CD4-positive, CD25-positive, alpha-beta regulatory T cell (primary cell): ENCODE results near the gene SERPINA10. TPM values are rescaled to one million over a fixed set of nuclear protein-coding genes. Genes with fewer than 3 reads are reported as not detected.
"Not testable (repeated sequence)": the region's sequence is repeated elsewhere in the genome, so short reads cannot be mapped to it uniquely, and the experiment has no call there.

Experiments used
- ATAC-seq, 2 donors: fragments of 150-1000 bp; cut with Tn5 transposase; one replicate each; pipeline ENCODE4 v1.10.0; 2021; ENCODE audit warnings: low read depth in 2 of 2, moderate number of reproducible peaks in 2 of 2, moderate library complexity in 1 of 2
- DNase-seq, 3 donors: peaks; one replicate each; pipeline versions ENCODE4 v3.0.0 to v3.0.0-alpha.2; 2012 to 2022; ENCODE audit warnings: mixed read lengths in 1 of 3
- H3K27ac ChIP-seq: one replicate; pipeline ENCODE4 v1.7.0; 2013; ENCODE audit warnings: mild to moderate bottlenecking, low read length; ENCODE audit not compliant: insufficient read depth, poor library complexity, severe bottlenecking
- H3K27me3 ChIP-seq: one replicate; pipeline ENCODE4 v1.7.0; 2013; ENCODE audit warnings: low read length; ENCODE audit not compliant: control insufficient read depth, insufficient read depth
- H3K36me3 ChIP-seq: one replicate; pipeline ENCODE4 v1.7.0; 2013; ENCODE audit warnings: mild to moderate bottlenecking, low read length, moderate library complexity; ENCODE audit not compliant: control insufficient read depth, insufficient read depth
- H3K4me1 ChIP-seq: 2 replicates; pipeline ENCODE4 v1.7.0; 2013; ENCODE audit warnings: mild to moderate bottlenecking, low read length; ENCODE audit not compliant: insufficient read depth, control insufficient read depth, poor library complexity, severe bottlenecking
- H3K4me3 ChIP-seq: one replicate; pipeline ENCODE4 v1.7.0; 2013; ENCODE audit warnings: low read depth, mild to moderate bottlenecking, low read length, moderate library complexity
- H3K9me3 ChIP-seq, 2 experiments: 1 replicate in 1 of 2; 2 replicates in 1 of 2; pipeline ENCODE4 v1.7.0; 2013; ENCODE audit warnings: low read length in 2 of 2, mild to moderate bottlenecking in 1 of 2, moderate library complexity in 1 of 2; ENCODE audit not compliant: control insufficient read depth in 2 of 2
- H3K27ac Mint-ChIP-seq, 3 donors: one replicate each; pipeline ENCODE4 v1.8.0; 2020 to 2022; ENCODE audit warnings: mild to moderate bottlenecking in 3 of 3, mixed read lengths in 3 of 3, moderate library complexity in 2 of 3
- H3K27me3 Mint-ChIP-seq: one replicate; pipeline ENCODE4 v1.8.0; 2022; ENCODE audit warnings: mild to moderate bottlenecking, mixed read lengths
- H3K36me3 Mint-ChIP-seq: one replicate; pipeline ENCODE4 v1.8.0; 2020; ENCODE audit warnings: mixed read lengths
- H3K4me1 Mint-ChIP-seq, 4 donors: one replicate each; pipeline ENCODE4 v1.8.0; 2020 to 2022; ENCODE audit warnings: mixed read lengths in 4 of 4, mild to moderate bottlenecking in 1 of 4
- H3K4me3 Mint-ChIP-seq, 4 donors: one replicate each; pipeline ENCODE4 v1.8.0; 2020 to 2022; ENCODE audit warnings: mild to moderate bottlenecking in 4 of 4, mixed read lengths in 4 of 4, moderate library complexity in 3 of 4
- H3K9me3 Mint-ChIP-seq, 7 donors: one replicate each; pipeline ENCODE4 v1.8.0; 2020 to 2022; ENCODE audit warnings: mixed read lengths in 7 of 7, mild to moderate bottlenecking in 3 of 7, moderate library complexity in 2 of 7
- polyA plus RNA-seq, 4 donors: library from polyadenylated mRNA; unstranded; fragments of 300-500 nt; fragmentation: Illumina TruSeq; gene quantifications; one replicate each; pipeline ENCODE4 v1.2.3, GENCODE V29; 2021
- total RNA-seq: library from RNA; stranded (reverse); gene quantifications from one replicate; pipeline ENCODE4 v1.2.3, GENCODE V29; 2022

SERPINA10 gene
- total and polyA plus RNA-seq, 5 donors from 2014 or later: not detected

DNA sequence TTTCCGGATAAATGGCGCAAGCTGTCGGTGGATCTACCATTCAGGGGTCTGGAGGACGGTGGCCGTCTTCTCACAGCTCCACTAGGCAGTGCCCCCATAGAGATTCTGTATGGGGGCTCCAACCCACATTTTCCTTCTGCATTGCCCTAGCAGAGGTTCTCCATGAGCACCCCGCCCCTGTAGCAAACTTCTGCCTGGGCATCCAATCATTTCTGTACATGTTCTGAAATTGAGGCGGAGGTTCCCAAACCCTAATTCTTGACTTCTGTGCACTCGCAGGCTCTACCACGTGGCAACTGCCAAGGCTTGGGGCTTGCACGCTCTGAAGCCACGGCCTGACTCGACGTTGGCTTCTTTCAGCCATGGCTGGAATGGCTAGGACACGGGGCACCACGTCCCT, 5.1 kb upstream of the SERPINA10 start:
- Histone ChIP-seq H3K4me3 (no peak overlapping the region), H3K27ac (no peak overlapping the region), H3K27me3 (no peaks in the 10 kb centered on the region), H3K9me3 (no peaks in the 10 kb centered on the region), H3K36me3 (no peaks in the 10 kb centered on the region), H3K4me1 (no peaks in the 10 kb centered on the region)
- peaks cover 4% of the 10 kb centered on the region for H3K27me3 Mint-ChIP-seq
- H3K4me3 Mint-ChIP-seq: no peak overlapping the region
- no peak for ATAC-seq
- no peak for DNase-seq
- H3K36me3 Mint-ChIP-seq: no peaks in the 10 kb centered on the region
- H3K4me1 Mint-ChIP-seq: no peaks in the 10 kb centered on the region
- peaks cover 0 to 3% (median 0%) of the 10 kb centered on the region in 7 donors for H3K9me3 Mint-ChIP-seq
- no peak overlapping the region for H3K27ac Mint-ChIP-seq

DNA sequence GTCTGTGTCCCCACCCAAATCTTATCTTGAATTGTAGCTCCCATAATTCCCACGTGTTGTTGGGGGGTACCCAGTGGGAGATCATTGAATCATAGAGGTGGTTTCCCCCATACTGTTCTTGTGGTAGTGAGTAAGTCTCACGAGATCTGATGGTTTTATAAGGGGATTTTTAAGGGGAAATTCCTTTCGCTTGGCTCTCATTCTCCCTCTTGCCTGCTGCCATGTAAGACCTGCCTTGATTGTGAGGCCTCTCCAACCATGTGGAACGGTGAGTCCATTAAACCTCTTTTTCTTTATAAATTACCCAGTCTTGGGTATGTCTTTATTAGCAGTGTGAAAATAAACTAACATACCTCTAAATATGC, 3.1 kb upstream of the SERPINA10 start:
- H3K36me3 ChIP-seq, H3K27ac Mint-ChIP-seq, H3K9me3 Mint-ChIP-seq: not testable (repeated sequence)

DNA sequence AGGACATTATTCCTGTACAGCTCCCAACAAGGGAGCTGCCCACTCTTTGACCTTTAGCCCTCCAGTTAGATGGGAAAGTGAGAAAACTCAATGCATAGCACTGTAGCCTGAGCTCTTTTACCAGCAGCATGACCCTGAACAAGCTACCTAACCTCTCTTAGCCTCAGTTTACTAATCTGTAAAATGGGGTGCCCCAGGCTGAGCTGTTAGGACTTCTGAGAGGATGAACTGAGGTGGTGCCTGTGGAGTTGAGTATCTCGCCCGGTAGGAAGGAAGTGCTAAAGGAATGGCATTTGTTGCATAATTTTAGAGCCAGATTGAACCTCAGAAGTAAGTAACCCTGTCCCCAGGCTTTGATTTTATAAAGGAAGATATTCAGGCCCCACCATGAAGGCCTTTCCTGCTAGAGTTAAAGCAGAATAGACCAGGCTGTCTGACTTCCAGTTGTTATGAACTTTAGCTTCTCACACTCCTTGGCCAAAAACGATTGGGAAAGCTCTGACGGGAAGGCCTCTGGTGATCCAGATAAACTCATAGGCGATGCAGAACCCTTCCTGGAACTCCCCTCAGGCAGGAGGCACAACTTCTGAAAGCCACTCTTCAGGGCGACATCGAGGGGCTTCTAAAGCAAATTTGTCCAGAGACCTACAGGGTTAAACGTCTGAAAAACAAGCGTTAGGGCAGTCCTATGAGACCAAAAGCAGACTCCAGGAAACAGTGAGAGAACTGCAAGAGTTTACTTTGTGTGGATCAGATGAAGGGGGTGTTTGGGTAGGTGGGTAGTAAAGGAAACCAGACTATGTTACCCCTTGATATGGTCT, 2.5 kb upstream of the SERPINA10 start:
- ATAC-seq: no peak

More for the DNA sequence above, 3.1 kb upstream of the SERPINA10 start:
- H3K36me3 Mint-ChIP-seq, H3K27ac ChIP-seq, H3K27me3 Mint-ChIP-seq, H3K27me3 ChIP-seq, H3K4me3 ChIP-seq, H3K4me1 Mint-ChIP-seq, H3K4me3 Mint-ChIP-seq, DNase-seq, H3K4me1 ChIP-seq, ATAC-seq, H3K9me3 ChIP-seq: not testable (repeated sequence)

DNA sequence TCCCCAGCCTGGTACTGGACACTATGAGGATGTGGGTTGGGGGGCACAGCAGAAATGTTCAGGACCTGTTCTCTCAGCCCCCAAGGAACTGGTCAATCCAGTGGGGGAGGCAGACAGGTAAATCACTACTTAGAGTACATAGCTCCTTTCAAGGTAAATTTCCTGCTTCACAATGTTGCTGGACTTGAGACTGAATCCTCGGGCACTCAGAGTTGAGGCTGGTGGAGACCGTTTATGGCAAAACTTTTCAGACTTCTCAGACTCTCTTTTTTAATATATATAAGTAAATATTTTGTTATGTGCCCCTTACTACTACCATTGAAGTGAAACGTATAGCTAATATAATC, 483 bp upstream of the SERPINA10 start:
- Mint-ChIP-seq H3K9me3 (peaks cover 0 to 2% (median 0%) of the 10 kb centered on the region in 7 donors), H3K36me3 (no peaks in the 10 kb centered on the region), H3K27me3 (peaks cover 9% of the 10 kb centered on the region), H3K4me1 (no peaks in the 10 kb centered on the region), H3K4me3 (no peak overlapping the region), H3K27ac (no peak overlapping the region)
- Histone ChIP-seq H3K4me3 (no peak overlapping the region), H3K27me3 (no peaks in the 10 kb centered on the region), H3K27ac (no peak overlapping the region), H3K9me3 (no peaks in the 10 kb centered on the region), H3K4me1 (no peaks in the 10 kb centered on the region), H3K36me3 (no peaks in the 10 kb centered on the region)
- ATAC-seq (no peak), DNase-seq (no peak)

More for the DNA sequence above, 2.5 kb upstream of the SERPINA10 start:
- Histone ChIP-seq H3K4me1 (no peaks in the 10 kb centered on the region), H3K27ac (no peak overlapping the region), H3K27me3 (no peaks in the 10 kb centered on the region), H3K9me3 (no peaks in the 10 kb centered on the region), H3K4me3 (no peak overlapping the region), H3K36me3 (no peaks in the 10 kb centered on the region)
- Mint-ChIP-seq H3K4me1 (no peaks in the 10 kb centered on the region), H3K27me3 (peaks cover 4% of the 10 kb centered on the region), H3K4me3 (no peak overlapping the region), H3K9me3 (peaks cover 0 to 3% (median 0%) of the 10 kb centered on the region in 7 donors), H3K27ac (no peak overlapping the region), H3K36me3 (no peaks in the 10 kb centered on the region)
- DNase-seq: no peak

DNA sequence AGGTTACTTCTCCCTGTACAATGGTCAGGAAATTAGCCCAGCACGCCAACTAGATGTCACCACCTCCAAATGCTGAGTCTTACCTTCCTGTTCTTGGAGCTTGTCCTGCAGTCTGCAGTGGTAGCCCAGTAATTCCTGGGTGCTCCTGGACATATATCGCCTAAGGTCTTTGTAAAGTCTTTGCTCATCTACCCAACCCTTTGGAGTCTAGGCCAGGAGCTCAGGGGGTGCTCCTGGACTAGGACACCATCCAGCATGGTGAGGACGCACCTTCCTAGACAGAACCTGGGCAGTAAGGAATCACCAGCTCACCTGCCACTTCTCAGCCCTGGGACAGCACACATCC, 569 bp downstream of the SERPINA10 start:
- no peak overlapping the region for H3K4me3 Mint-ChIP-seq
- DNase-seq (no peak), ATAC-seq (no peak)
- H3K4me1 Mint-ChIP-seq: no peaks in the 10 kb centered on the region
- H3K27me3 ChIP-seq: no peaks in the 10 kb centered on the region
- peaks cover 0 to 2% (median 0%) of the 10 kb centered on the region in 7 donors for H3K9me3 Mint-ChIP-seq
- no peak overlapping the region for H3K27ac Mint-ChIP-seq
- no peaks in the 10 kb centered on the region for H3K36me3 ChIP-seq
- H3K36me3 Mint-ChIP-seq: no peaks in the 10 kb centered on the region
- no peak overlapping the region for H3K27ac ChIP-seq
- peaks cover 9% of the 10 kb centered on the region for H3K27me3 Mint-ChIP-seq
- H3K4me1 ChIP-seq: no peaks in the 10 kb centered on the region
- no peaks in the 10 kb centered on the region for H3K9me3 ChIP-seq
- H3K4me3 ChIP-seq: no peak overlapping the region

DNA sequence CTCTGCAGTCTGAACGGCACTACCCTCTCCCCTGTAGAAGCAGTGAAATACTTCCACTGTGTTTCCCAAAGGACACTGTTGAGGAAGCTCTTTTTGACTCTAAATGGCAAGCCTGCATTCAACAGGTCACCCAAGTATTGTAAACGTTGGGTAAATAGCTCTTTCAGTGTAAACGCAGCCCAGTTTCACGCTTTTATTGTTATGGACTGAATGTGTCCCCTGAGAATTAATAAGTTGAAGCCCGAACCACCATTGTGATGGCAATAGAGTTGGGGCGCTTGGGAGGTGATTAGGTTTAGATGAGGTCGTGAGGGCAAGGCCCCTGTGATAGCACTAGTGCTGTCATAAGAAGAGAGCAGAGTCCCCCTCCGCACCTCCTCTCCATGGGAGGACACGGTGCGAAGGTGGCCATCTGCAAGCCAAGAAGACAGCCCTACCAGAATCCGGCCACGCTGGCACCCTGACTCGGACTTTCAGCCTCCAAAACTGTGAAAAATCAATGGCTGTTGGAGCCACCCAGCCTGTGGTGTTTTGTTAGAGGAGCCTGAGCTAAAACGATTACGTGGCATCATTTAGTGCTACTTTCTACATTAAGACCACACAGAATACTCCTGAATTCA, 1.1 kb downstream of the SERPINA10 start:
- Mint-ChIP-seq H3K27me3 (peaks cover 6% of the 10 kb centered on the region), H3K4me1 (no peaks in the 10 kb centered on the region), H3K9me3 (peaks cover 0 to 2% (median 0%) of the 10 kb centered on the region in 7 donors), H3K4me3 (no peak overlapping the region), H3K27ac (no peak overlapping the region), H3K36me3 (no peaks in the 10 kb centered on the region)
- ATAC-seq: no peak
- Histone ChIP-seq H3K4me3 (no peak overlapping the region), H3K36me3 (no peaks in the 10 kb centered on the region), H3K4me1 (no peaks in the 10 kb centered on the region), H3K27ac (no peak overlapping the region), H3K27me3 (no peaks in the 10 kb centered on the region), H3K9me3 (no peaks in the 10 kb centered on the region)
- DNase-seq: no peak

DNA sequence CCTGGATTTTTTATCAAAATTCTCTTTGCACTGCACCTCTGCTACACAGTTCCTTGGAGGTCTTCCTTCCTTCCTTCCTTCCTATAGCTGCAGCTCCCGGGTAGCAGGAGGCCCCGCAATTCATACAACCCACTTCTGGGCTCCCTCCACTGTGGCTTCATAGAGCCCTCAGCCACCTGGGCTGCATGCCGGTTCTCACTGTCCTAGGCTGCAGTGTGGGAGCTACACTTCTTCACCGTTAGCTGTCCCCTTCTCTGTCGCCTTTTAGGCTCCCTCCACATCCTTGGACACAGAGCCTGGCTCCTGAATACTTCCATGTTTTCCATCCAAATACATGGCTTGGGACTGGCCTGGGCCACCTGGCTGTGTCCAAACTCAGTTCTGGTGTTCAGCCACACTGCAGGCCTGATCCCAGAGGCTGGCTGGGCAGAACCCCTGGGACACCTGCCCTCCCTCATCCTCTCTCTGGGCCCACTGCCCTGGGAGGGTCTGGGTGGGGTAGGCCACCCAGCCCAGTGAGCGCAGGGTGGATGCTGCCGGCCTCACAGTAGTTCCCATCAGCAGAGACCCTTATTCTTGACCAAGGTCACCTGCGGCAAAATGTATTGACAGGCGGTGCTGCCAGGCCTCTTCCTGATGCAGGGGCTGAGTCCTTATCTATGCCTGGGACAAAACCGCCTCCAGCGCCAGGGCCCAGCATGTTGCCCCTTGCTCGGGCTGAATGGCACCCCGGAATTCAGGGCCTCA, 1.7 kb downstream of the SERPINA10 start:
- Histone ChIP-seq H3K27ac (no peak overlapping the region), H3K4me3 (no peak overlapping the region), H3K4me1 (no peaks in the 10 kb centered on the region), H3K36me3 (no peaks in the 10 kb centered on the region), H3K27me3 (no peaks in the 10 kb centered on the region), H3K9me3 (no peaks in the 10 kb centered on the region)
- Mint-ChIP-seq H3K27me3 (peaks cover 6% of the 10 kb centered on the region), H3K4me1 (no peaks in the 10 kb centered on the region), H3K4me3 (no peak overlapping the region), H3K9me3 (peaks cover 0 to 2% (median 0%) of the 10 kb centered on the region in 7 donors), H3K36me3 (no peaks in the 10 kb centered on the region), H3K27ac (no peak overlapping the region)
- ATAC-seq (no peak), DNase-seq (no peak)
